ENCODE measurements around the gene TRAPPC10.

Gene TRAPPC10

DNA sequence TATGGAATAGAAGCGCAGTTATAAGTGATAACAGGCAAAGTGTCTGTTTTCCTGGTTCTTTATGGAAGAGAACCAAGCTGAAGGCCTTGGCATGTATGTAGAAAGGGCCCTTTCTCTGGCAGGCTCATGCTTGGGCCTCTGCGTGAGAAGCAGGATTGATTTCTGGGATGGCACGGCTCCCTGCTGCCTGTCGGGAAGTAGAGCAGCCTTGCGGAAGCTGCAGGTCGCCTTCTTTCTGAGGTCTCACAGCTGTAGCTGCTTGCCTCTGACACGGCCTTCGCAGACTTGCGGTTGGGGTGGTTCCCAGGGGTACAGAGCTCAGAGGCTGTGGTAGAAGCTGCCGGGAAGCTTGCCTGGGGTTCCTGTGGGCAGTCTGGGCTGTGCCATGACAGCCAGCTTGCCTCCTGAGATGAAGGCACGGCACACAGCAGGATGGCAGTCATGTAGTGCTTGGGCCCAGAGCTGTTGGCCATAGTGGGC lies 39.4 kb downstream of the TRAPPC10 start:
- Histone ChIP-seq H3K36me3 (ENCODE audit: insufficient read depth, low read length) (peaks cover 31% of the 10 kb centered on the region), H3K4me3 (ENCODE audit: low read length) (no peak overlapping the region), H3K9me3 (replicated peaks; ENCODE audit: low read length) (no peaks in the 10 kb centered on the region), H3K4me2 (ENCODE audit: low read length) (no peak overlapping the region), H3K9ac (ENCODE audit: low read depth, low read length) (peak overlapping the region; percentile 25), H3K27me3 (ENCODE audit: control insufficient read depth, insufficient read depth, low read length) (no peaks in the 10 kb centered on the region), H3K4me1 (ENCODE audit: control insufficient read depth, insufficient read depth, low read length) (peaks cover 25% of the 10 kb centered on the region)

DNA sequence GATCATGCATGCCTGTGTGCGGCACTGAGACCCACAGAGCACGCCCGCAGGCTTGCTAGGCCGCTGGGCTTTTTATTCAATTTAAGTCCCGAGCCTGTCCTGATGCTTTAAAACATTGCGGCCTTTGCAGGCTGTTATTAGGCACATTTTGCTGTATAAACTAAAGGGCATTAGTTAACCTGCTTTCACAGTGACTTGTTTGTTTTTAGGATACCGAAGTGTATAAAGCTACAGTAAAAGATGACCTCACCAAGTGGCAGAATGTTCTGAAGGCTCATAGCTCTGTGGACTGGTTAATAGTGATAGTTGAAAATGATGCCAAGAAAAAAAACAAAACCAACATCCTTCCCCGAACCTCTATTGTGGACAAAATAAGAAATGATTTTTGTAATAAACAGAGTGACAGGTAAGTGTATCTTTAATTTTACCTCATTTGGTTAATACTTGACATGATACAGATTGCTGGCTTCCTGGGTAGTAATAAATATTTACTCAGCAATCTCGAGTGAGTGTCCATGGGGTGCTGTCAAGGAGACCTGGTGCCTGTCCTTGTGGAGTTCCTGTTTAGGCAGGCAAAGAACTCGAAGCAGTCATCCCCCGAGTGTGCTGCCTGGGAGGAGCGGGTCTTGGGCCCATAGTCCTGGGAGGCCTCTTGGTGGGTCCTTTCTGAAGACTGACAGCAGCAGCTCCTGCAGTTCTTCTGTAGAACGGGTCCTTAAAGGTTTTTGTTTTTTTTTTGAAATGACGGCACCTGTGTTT lies 40.1 kb downstream of the TRAPPC10 start:
- Histone ChIP-seq H3K4me3 (ENCODE audit: low read length) (no peak overlapping the region), H3K27me3 (ENCODE audit: control insufficient read depth, insufficient read depth, low read length) (no peaks in the 10 kb centered on the region), H3K4me1 (ENCODE audit: control insufficient read depth, insufficient read depth, low read length) (peaks cover 25% of the 10 kb centered on the region), H3K36me3 (ENCODE audit: insufficient read depth, low read length) (peaks cover 32% of the 10 kb centered on the region), H3K9ac (ENCODE audit: low read depth, low read length) (peak overlapping the region; percentile 25), H3K9me3 (replicated peaks; ENCODE audit: low read length) (no peaks in the 10 kb centered on the region), H3K4me2 (ENCODE audit: low read length) (no peak overlapping the region)

DNA sequence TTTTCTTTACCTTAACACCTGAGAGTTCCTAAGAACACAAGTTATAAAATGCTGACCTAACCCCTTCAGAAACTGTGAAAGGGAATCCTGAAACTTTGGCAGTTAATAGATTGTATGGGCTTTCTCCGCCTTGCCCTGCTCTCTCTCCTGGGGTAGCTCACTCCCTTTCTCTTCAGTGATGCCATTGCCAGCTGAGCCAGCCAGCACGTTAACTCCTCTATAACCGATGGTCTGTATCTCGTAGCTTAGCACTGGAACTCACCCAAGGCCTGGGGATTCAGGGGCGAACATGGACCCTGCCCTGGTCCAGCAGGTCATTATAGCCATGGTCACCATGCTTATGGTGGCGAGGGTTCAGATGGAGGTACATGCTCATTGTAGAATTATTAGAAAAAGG lies 40.7 kb downstream of the TRAPPC10 start:
- Histone ChIP-seq H3K9me3 (replicated peaks; ENCODE audit: low read length) (no peaks in the 10 kb centered on the region), H3K4me2 (ENCODE audit: low read length) (no peak overlapping the region), H3K36me3 (ENCODE audit: insufficient read depth, low read length) (peaks cover 32% of the 10 kb centered on the region)

DNA sequence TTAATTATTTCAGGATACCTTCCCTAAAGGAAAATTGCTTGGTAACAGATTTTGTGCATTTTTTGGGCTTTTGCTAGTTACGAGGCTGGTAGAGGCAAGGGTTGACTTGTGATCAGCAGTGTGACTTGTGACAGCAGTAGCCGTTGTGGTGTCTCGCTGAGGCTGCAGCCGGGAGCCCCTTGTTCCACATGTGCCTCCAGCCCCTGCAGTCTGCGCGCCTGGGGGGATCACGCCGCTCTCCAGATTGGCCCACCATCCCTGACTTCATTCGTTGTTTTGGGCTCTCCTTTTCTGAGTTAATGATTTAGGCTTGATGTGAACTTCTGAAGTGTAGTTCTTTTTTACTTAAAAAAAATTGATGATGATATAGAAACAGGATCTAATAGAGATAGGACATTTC lies 41.5 kb downstream of the TRAPPC10 start:
- H3K9ac ChIP-seq (ENCODE audit: low read depth, low read length) = no peak overlapping the region
- H3K4me2 ChIP-seq (ENCODE audit: low read length) = no peak overlapping the region
- peaks cover 33% of the 10 kb centered on the region for H3K36me3 ChIP-seq (ENCODE audit: insufficient read depth, low read length)
- no peak overlapping the region for H3K4me3 ChIP-seq (ENCODE audit: low read length)
- H3K9me3 ChIP-seq (replicated peaks; ENCODE audit: low read length) = no peaks in the 10 kb centered on the region
- H3K27me3 ChIP-seq (ENCODE audit: control insufficient read depth, insufficient read depth, low read length) = no peaks in the 10 kb centered on the region
- H3K4me1 ChIP-seq (ENCODE audit: control insufficient read depth, insufficient read depth, low read length) = peaks cover 34% of the 10 kb centered on the region

More for the DNA sequence above, 40.7 kb downstream of the TRAPPC10 start:
- Histone ChIP-seq H3K9ac (ENCODE audit: low read depth, low read length) (no peak overlapping the region), H3K4me1 (ENCODE audit: control insufficient read depth, insufficient read depth, low read length) (peaks cover 26% of the 10 kb centered on the region), H3K27me3 (ENCODE audit: control insufficient read depth, insufficient read depth, low read length) (no peaks in the 10 kb centered on the region), H3K4me3 (ENCODE audit: low read length) (no peak overlapping the region)

DNA sequence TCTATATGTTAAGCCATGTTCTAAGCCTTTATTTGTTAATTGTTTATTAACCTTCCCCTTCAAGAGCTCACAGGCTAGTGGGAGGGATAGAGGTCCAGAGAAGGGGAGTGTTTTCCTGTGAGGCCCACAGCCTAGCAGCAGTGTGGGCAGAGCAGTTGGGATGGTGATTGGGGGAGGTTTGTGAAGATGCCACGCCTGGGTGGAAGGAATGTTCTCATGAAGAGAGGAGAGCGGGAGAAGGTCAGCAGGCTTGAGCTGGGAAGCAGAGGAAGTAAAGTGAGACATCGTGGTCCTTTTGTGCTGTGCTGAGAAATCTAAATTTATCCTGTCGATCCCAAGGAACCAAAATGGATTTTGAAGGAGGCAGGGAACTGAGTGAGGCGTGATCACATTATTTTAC lies 42.6 kb downstream of the TRAPPC10 start:
- Histone ChIP-seq H3K27me3 (ENCODE audit: control insufficient read depth, insufficient read depth, low read length) (no peaks in the 10 kb centered on the region), H3K36me3 (ENCODE audit: insufficient read depth, low read length) (peaks cover 40% of the 10 kb centered on the region), H3K9ac (ENCODE audit: low read depth, low read length) (peak overlapping the region; percentile 38), H3K4me1 (ENCODE audit: control insufficient read depth, insufficient read depth, low read length) (peaks cover 31% of the 10 kb centered on the region), H3K4me3 (ENCODE audit: low read length) (no peak overlapping the region), H3K9me3 (replicated peaks; ENCODE audit: low read length) (no peaks in the 10 kb centered on the region), H3K4me2 (ENCODE audit: low read length) (peak overlapping the region; percentile 13)

DNA sequence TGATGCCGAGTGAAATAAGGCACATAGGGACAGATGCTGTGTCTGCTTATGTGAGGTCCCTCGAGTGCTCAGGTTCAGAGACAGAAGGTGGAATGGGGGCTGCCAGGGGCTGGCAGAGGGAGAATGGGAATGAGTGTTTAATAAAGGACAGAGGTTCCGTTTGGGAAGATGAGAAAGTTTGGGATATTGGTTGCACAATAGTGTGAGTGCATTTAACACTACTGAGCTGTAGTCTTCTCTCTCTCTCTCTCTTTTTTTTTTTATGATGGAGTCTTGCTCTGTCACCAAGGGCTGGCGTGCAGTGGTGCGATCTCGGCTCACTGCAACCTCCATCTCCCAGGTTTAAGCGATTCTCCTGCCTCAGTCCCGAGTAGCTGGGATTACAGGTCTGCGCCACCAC lies 44.9 kb downstream of the TRAPPC10 start:
- peaks cover 48% of the 10 kb centered on the region for H3K36me3 ChIP-seq (ENCODE audit: insufficient read depth, low read length)

DNA sequence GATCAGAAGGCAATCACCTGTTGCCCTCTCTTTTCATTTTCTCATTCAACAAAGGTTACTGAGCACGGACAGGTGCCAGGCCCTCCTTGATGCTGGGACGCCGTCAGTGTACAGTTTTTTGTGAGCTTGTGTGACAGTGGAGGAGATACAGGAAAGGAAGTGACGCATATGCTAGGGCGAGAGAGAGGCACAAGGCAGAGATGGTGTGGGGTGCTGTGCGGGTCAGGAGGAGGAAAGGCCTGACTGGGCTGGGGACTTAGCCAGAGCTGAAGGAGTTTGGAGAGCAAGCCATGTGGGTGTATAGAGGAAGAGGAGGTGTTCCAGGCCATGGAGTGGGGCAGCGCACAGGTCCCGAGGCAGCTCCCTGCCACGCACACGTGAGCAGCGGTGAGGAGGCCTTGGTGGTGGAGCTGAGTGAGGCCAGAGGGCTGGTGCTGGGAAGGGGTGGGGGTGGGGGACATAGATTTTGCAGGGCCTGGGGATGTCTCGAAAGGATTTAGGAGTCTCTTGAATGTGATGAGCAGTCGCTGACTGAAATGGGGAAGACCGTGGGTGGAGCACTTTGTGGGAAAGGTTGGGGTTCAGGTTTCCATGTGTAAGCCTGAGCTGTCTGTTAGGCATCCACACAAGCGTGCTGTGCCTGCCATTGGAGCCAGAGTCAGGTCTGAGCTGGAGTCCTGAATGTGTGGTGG lies 46.0 kb downstream of the TRAPPC10 start:
- H3K36me3 ChIP-seq (ENCODE audit: insufficient read depth, low read length) = peaks cover 41% of the 10 kb centered on the region
- H3K4me3 ChIP-seq (ENCODE audit: low read length) = no peak overlapping the region
- peaks cover 21% of the 10 kb centered on the region for H3K4me1 ChIP-seq (ENCODE audit: control insufficient read depth, insufficient read depth, low read length)
- no peak overlapping the region for H3K4me2 ChIP-seq (ENCODE audit: low read length)
- H3K9me3 ChIP-seq (replicated peaks; ENCODE audit: low read length) = no peaks in the 10 kb centered on the region
- no peak overlapping the region for H3K9ac ChIP-seq (ENCODE audit: low read depth, low read length)
- H3K27me3 ChIP-seq (ENCODE audit: control insufficient read depth, insufficient read depth, low read length) = no peaks in the 10 kb centered on the region

More for the DNA sequence above, 44.9 kb downstream of the TRAPPC10 start:
- Histone ChIP-seq H3K27me3 (ENCODE audit: control insufficient read depth, insufficient read depth, low read length) (no peaks in the 10 kb centered on the region), H3K4me1 (ENCODE audit: control insufficient read depth, insufficient read depth, low read length) (peaks cover 21% of the 10 kb centered on the region), H3K4me3 (ENCODE audit: low read length) (no peak overlapping the region), H3K9ac (ENCODE audit: low read depth, low read length) (no peak overlapping the region), H3K9me3 (replicated peaks; ENCODE audit: low read length) (no peaks in the 10 kb centered on the region), H3K4me2 (ENCODE audit: low read length) (no peak overlapping the region)

DNA sequence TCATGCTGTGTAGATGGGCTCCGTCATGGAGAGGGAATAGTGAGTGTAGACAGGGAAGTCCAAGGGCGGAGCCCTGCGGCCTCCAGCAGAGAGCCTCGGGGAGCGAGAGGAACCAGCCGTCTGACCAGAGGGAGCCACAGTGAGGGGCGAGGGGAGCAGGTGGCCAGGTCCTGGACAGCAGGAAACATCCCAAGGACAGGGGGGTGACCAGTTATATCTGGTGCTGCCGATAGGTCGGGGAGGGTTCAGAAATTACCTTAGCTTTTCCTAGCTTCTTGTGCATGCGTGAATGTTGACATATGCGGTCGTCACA lies 46.5 kb downstream of the TRAPPC10 start:
- Histone ChIP-seq H3K9ac (ENCODE audit: low read depth, low read length) (no peak overlapping the region), H3K4me2 (ENCODE audit: low read length) (no peak overlapping the region), H3K4me1 (ENCODE audit: control insufficient read depth, insufficient read depth, low read length) (peaks cover 21% of the 10 kb centered on the region), H3K36me3 (ENCODE audit: insufficient read depth, low read length) (peaks cover 39% of the 10 kb centered on the region), H3K4me3 (ENCODE audit: low read length) (no peak overlapping the region), H3K9me3 (replicated peaks; ENCODE audit: low read length) (no peaks in the 10 kb centered on the region), H3K27me3 (ENCODE audit: control insufficient read depth, insufficient read depth, low read length) (no peaks in the 10 kb centered on the region)

DNA sequence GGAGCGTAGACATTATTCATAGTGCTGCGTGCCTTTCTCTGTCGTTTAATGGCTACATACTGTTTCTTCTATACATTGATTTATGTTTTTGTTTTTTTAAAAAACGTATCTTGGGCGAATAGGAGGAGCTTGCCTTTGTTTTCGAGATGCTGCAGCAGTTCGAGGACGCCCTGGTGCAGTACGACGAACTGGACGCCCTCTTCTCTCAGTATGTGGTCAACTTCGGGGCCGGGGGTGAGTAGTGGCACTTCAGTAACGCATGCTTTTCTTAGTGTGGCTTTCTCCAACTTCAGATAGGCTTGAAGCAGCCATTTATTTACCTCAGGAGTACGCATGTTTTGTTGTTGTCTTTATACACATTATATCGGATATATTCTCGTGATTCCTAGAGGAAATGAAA lies 46.9 kb downstream of the TRAPPC10 start:
- H3K36me3 ChIP-seq (ENCODE audit: insufficient read depth, low read length) = peaks cover 41% of the 10 kb centered on the region
- H3K9ac ChIP-seq (ENCODE audit: low read depth, low read length) = no peak overlapping the region
- no peak overlapping the region for H3K4me3 ChIP-seq (ENCODE audit: low read length)
- no peaks in the 10 kb centered on the region for H3K27me3 ChIP-seq (ENCODE audit: control insufficient read depth, insufficient read depth, low read length)
- H3K4me1 ChIP-seq (ENCODE audit: control insufficient read depth, insufficient read depth, low read length) = peaks cover 21% of the 10 kb centered on the region
- H3K4me2 ChIP-seq (ENCODE audit: low read length) = no peak overlapping the region
- no peaks in the 10 kb centered on the region for H3K9me3 ChIP-seq (replicated peaks; ENCODE audit: low read length)

DNA sequence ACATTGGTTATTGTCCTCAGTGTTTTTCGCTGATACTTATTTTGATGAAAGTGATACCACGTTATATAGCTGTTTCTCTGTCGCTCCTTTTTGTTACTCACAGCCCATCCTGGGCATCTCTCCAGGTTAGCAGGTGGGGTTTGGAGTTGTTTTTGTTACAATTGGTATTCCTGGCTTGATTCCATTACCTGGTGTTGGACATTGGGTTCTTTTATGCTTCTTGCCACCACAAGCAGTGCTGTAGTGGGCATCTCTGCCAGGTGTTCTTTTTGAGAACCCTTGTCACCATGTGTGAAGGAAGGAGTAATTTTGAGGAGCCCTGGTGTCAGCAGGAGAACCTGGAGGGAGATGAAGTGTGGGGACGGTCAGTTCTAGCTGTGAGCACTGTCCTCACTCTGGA lies 47.6 kb downstream of the TRAPPC10 start:
- no peak overlapping the region for H3K4me3 ChIP-seq (ENCODE audit: low read length)
- peaks cover 14% of the 10 kb centered on the region for H3K4me1 ChIP-seq (ENCODE audit: control insufficient read depth, insufficient read depth, low read length)
- H3K9ac ChIP-seq (ENCODE audit: low read depth, low read length) = no peak overlapping the region
- no peaks in the 10 kb centered on the region for H3K9me3 ChIP-seq (replicated peaks; ENCODE audit: low read length)
- H3K36me3 ChIP-seq (ENCODE audit: insufficient read depth, low read length) = peaks cover 45% of the 10 kb centered on the region
- no peak overlapping the region for H3K4me2 ChIP-seq (ENCODE audit: low read length)
- H3K27me3 ChIP-seq (ENCODE audit: control insufficient read depth, insufficient read depth, low read length) = no peaks in the 10 kb centered on the region

DNA sequence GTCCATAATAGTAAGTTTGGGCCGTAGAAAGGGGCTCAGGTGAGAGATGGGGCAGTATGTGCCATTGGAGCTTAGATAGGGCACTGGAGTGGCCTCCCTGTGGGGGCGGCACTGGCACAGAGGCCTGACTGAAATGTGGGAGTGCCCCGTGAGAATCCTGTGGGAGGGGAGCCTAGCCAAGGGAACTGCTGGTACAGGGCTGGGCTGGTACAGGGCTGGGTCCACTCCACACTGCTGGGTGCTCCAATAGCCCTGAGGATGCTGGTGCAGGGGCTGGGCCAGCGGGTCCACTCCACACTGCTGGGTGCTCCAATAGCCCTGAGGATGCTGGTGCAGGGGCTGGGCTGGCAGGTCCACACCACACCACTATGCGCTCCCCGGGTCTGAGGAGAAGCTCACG lies 50.3 kb downstream of the TRAPPC10 start:
- no peaks in the 10 kb centered on the region for H3K27me3 ChIP-seq (ENCODE audit: control insufficient read depth, insufficient read depth, low read length)
- H3K4me3 ChIP-seq (ENCODE audit: low read length) = no peak overlapping the region
- no peak overlapping the region for H3K9ac ChIP-seq (ENCODE audit: low read depth, low read length)
- H3K4me1 ChIP-seq (ENCODE audit: control insufficient read depth, insufficient read depth, low read length) = peaks cover 10% of the 10 kb centered on the region
- peaks cover 50% of the 10 kb centered on the region for H3K36me3 ChIP-seq (ENCODE audit: insufficient read depth, low read length)
- H3K9me3 ChIP-seq (replicated peaks; ENCODE audit: low read length) = no peaks in the 10 kb centered on the region
- no peak overlapping the region for H3K4me2 ChIP-seq (ENCODE audit: low read length)
